GM19468 (cell line): ENCODE measurements around the gene NUB1.
"Not testable (repeated sequence)": the region's sequence is repeated elsewhere in the genome, so short reads cannot be mapped to it uniquely, and the experiment has no call there.

Experiments used
- ATAC-seq: cut with Tn5 transposase; IDR thresholded peaks from one replicate; pipeline ENCODE4 v1.9.1; 2021; ENCODE audit warnings: mild to moderate bottlenecking, moderate library complexity, moderate number of reproducible peaks; ENCODE audit not compliant: unreplicated experiment; ENCODE audit errors: extremely low read depth

Gene NUB1

GRCh38 chr7:151341357-151342101 lies at the start of gene NUB1:
Gene NUB1 (plus strand): TSS chr7:151341812. CDS start chr7:151345350, 3,538 bp downstream.
- no peak for ATAC-seq

GRCh38 chr7:151292850-151293249 lies 48.8 kb upstream of the NUB1 start:
- no peak for ATAC-seq

- no peak for ATAC-seq
Measured at GRCh38 chr7:151296202-151296992, 45.2 kb upstream of the NUB1 start.

GRCh38 chr7:151298765-151299164 lies 42.8 kb upstream of the NUB1 start:
- no peak for ATAC-seq

GRCh38 chr7:151299530-151299929 lies 42.1 kb upstream of the NUB1 start:
- ATAC-seq: no peak

- no peak for ATAC-seq
Measured at GRCh38 chr7:151299940-151300645, 41.5 kb upstream of the NUB1 start.

GRCh38 chr7:151301471-151302462 lies 39.8 kb upstream of the NUB1 start:
- ATAC-seq: no peak

GRCh38 chr7:151304251-151304650 lies 37.4 kb upstream of the NUB1 start:
- ATAC-seq: not testable (repeated sequence)

- ATAC-seq: no peak
Measured at GRCh38 chr7:151304856-151305255, 36.8 kb upstream of the NUB1 start.

- no peak for ATAC-seq
Measured at GRCh38 chr7:151306374-151306773, 35.2 kb upstream of the NUB1 start.

GRCh38 chr7:151306860-151307259 lies 34.8 kb upstream of the NUB1 start:
- no peak for ATAC-seq

GRCh38 chr7:151307536-151307935 lies 34.1 kb upstream of the NUB1 start:
- ATAC-seq: no peak

GRCh38 chr7:151308256-151308655 lies 33.4 kb upstream of the NUB1 start:
- ATAC-seq: no peak

- ATAC-seq: no peak
Measured at GRCh38 chr7:151308791-151309190, 32.8 kb upstream of the NUB1 start.

- ATAC-seq: no peak
Measured at GRCh38 chr7:151309311-151309710, 32.3 kb upstream of the NUB1 start.

- ATAC-seq: no peak
Measured at GRCh38 chr7:151310578-151310977, 31.0 kb upstream of the NUB1 start.

GRCh38 chr7:151311294-151311864 lies 30.2 kb upstream of the NUB1 start:
- no peak for ATAC-seq

- no peak for ATAC-seq
Measured at GRCh38 chr7:151312356-151312755, 29.3 kb upstream of the NUB1 start.
